ENCODE measurements around the gene CEMP1. TPM values are rescaled to one million over a fixed set of nuclear protein-coding genes. Genes with fewer than 3 reads are reported as not detected.

Gene CEMP1
- polyA plus RNA-seq, 1 of the 3 experiments (the other 2 are of a cell fraction): not detected

- H3K36me3 ChIP-seq (replicated peaks in 1 of 2; ENCODE audit: control insufficient read depth in 1 of 2, insufficient read depth in 2 of 2, low read length in 1 of 2): peaks cover 17 to 39% of the 10 kb centered on the region in 2 experiments
- WGBS (ENCODE audit: low lambda C conversion rate): 95% methylated on average over 21 of the region's 24 CpGs
- H3K4me1 ChIP-seq (ENCODE audit: control insufficient read depth in 1 of 2, insufficient read depth in 2 of 2, low read depth in 1 of 2, low read length in 1 of 2): peaks cover 0 to 8% of the 10 kb centered on the region in 2 experiments; a peak in 2 of 4 replicates
- H3K79me2 ChIP-seq (ENCODE audit: insufficient read depth): peaks cover 16% of the 10 kb centered on the region; the same call in 1 of the 2 replicates
- H2AFZ ChIP-seq (ENCODE audit: low read depth): no peak overlapping the region
- no peaks in the 10 kb centered on the region for H4K20me1 ChIP-seq (ENCODE audit: insufficient read depth)
- no peak overlapping the region for H3K4me3 ChIP-seq (ENCODE audit: low read depth in 2 of 2, low read length in 1 of 2)
- ChIA-PET POLR2A (no interaction called here), CTCF (no interaction called here)
- TF ChIP-seq SIN3A (IDR thresholded peaks at IDR 0.05; ENCODE audit: borderline replicate concordance, low read depth, low read length): no peak
- TF ChIP-seq SMC3 (IDR thresholded peaks at IDR 0.05; ENCODE audit: low read depth, low read length): no peak
- no peak for TF ChIP-seq FOSL2 (IDR thresholded peaks at IDR 0.05; ENCODE audit: borderline replicate concordance, low read depth)
- no peak for TF ChIP-seq TEAD4 (IDR thresholded peaks at IDR 0.05; ENCODE audit: borderline replicate concordance, insufficient read depth)
- no peak for TF ChIP-seq NRF1 (IDR thresholded peaks at IDR 0.05; ENCODE audit: low read depth, low read length)
- TF ChIP-seq MXI1 (IDR thresholded peaks at IDR 0.05; ENCODE audit: low read depth, low read length): no peak
- no peak for TF ChIP-seq TCF12 (IDR thresholded peaks at IDR 0.05)
- no peak for TF ChIP-seq USF1 (IDR thresholded peaks at IDR 0.05; ENCODE audit: borderline replicate concordance, low read depth)
- no peak overlapping the region for H3K9ac ChIP-seq
- peaks cover 3% of the 10 kb centered on the region for H3F3A ChIP-seq (replicated peaks; ENCODE audit: insufficient read depth)
- H3K9me2 ChIP-seq: no peaks in the 10 kb centered on the region
- no peak for DNase-seq
- no peaks in the 10 kb centered on the region for H3K9me3 ChIP-seq
- H3K27me3 ChIP-seq (ENCODE audit: insufficient read depth): no peaks in the 10 kb centered on the region
- H3K27ac ChIP-seq (ENCODE audit: low read depth in 2 of 2, low read length in 1 of 2): no peak overlapping the region
- no peak overlapping the region for H3K4me2 ChIP-seq
These were observed 3.5 kb downstream of the CEMP1 start for GRCh38 chr16:2527784-2528100.

GRCh38 chr16:2527071-2527783 is 4.0 kb downstream of the CEMP1 start:
- Histone ChIP-seq H3K27me3 (ENCODE audit: insufficient read depth) (no peaks in the 10 kb centered on the region), H3K4me3 (ENCODE audit: low read depth in 2 of 2, low read length in 1 of 2) (no peak overlapping the region), H3K4me2 (no peak overlapping the region), H3K36me3 (replicated peaks in 1 of 2; ENCODE audit: control insufficient read depth in 1 of 2, insufficient read depth in 2 of 2, low read length in 1 of 2) (peaks cover 21 to 39% of the 10 kb centered on the region in 2 experiments), H3K79me2 (ENCODE audit: insufficient read depth) (peaks cover 21% of the 10 kb centered on the region; the same call in 1 of the 2 replicates), H2AFZ (ENCODE audit: low read depth) (no peak overlapping the region), H3K27ac (ENCODE audit: low read depth in 2 of 2, low read length in 1 of 2) (no peak overlapping the region), H3K4me1 (ENCODE audit: control insufficient read depth in 1 of 2, insufficient read depth in 2 of 2, low read depth in 1 of 2, low read length in 1 of 2) (peaks cover 0 to 8% of the 10 kb centered on the region in 2 experiments; a peak in 2 of 4 replicates), H3F3A (replicated peaks; ENCODE audit: insufficient read depth) (peaks cover 3% of the 10 kb centered on the region), H3K9ac (no peak overlapping the region), H4K20me1 (ENCODE audit: insufficient read depth) (no peaks in the 10 kb centered on the region), H3K9me2 (no peaks in the 10 kb centered on the region), H3K9me3 (no peaks in the 10 kb centered on the region)
- ChIA-PET POLR2A (no interaction called here), CTCF (no interaction called here)
- 90% methylated on average over 10 of the region's 12 CpGs for WGBS (ENCODE audit: low lambda C conversion rate)
- peak; percentile 21 for DNase-seq
- TF ChIP-seq GATA2 (CRISPR knock-in tag; IDR thresholded peaks at IDR 0.05) (no peak), TCF12 (IDR thresholded peaks at IDR 0.05) (no peak), RXRA (IDR thresholded peaks at IDR 0.05; ENCODE audit: borderline replicate concordance, low read depth) (no peak), ZBTB33 (IDR thresholded peaks at IDR 0.05; ENCODE audit: borderline replicate concordance, low read depth) (no peak), SMC3 (IDR thresholded peaks at IDR 0.05; ENCODE audit: low read depth, low read length) (no peak), TEAD4 (IDR thresholded peaks at IDR 0.05; ENCODE audit: borderline replicate concordance, insufficient read depth) (no peak)

Measured in SK-N-SH (cell line).